Adipocyte (in vitro differentiated cells): ENCODE results near the gene COQ10A.

ENCODE experiments used
- DNase-seq: peaks from one replicate; pipeline ENCODE4 v3.0.0-alpha.2; 2015; ENCODE audit warnings: low read depth
- H3K27me3 ChIP-seq: replicated peaks from 2 replicates; pipeline ENCODE4 v1.7.0; 2013; ENCODE audit warnings: mild to moderate bottlenecking, low read length, moderate library complexity; ENCODE audit not compliant: control insufficient read depth, insufficient read depth
- H3K36me3 ChIP-seq: 2 replicates; pipeline ENCODE4 v1.7.0; 2013; ENCODE audit warnings: low read length, mild to moderate bottlenecking, moderate library complexity; ENCODE audit not compliant: control insufficient read depth, insufficient read depth, severe bottlenecking
- H3K4me1 ChIP-seq: 2 replicates; pipeline ENCODE4 v1.7.0; 2013; ENCODE audit warnings: mild to moderate bottlenecking, low read length, moderate library complexity; ENCODE audit not compliant: control insufficient read depth, insufficient read depth
- H3K4me3 ChIP-seq: 2 replicates; pipeline ENCODE4 v1.7.0; 2013; ENCODE audit warnings: mild to moderate bottlenecking, low read length, moderate library complexity
- H3K9ac ChIP-seq: 2 replicates; pipeline ENCODE4 v1.7.0; 2013; ENCODE audit warnings: mild to moderate bottlenecking, low read length, moderate library complexity
- H3K9me3 ChIP-seq: 2 replicates; pipeline ENCODE4 v1.7.0; 2013; ENCODE audit warnings: mild to moderate bottlenecking, low read length, moderate library complexity; ENCODE audit not compliant: control insufficient read depth

Gene COQ10A

DNA sequence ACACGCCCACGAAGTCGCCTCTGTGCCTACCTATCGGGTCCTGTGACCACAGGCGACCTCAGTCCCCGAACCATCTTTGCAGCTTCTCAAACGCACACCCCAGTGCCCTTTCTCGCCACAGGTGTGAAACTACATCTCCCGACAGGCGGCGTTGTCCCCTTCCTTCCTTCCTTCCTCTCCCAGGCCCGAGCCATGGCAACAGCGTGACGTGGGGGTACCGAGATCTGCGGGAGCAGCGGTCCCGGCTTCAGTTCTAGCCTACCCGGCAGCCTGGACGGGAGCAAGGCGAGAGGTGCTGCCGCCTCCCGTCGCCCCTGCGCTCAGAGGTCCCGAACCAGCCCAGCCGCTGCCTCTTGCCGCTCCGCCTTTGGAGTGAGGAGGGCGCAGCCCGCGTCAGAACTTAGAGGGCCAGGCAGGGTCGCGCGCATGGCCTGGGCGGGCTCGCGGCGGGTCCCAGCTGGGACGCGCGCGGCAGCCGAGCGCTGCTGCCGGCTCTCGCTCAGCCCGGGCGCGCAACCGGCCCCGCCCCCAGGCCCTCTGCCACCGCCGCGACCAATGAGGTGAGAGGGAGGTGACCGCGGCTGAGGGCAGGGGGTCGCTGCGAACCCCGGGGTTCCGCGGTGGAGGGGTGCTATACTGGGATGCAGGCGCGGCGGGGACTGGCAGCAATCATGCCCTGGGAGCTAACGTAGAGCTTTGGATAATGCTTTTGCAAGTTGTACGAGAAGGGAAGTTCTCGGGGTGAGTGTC, at the start of gene COQ10A:
TSS of gene COQ10A (plus strand) at position 250 of the 750 bp plus-strand sequence. CDS start at position 427, 177 bp downstream.
- peaks cover 21% of the 10 kb centered on the region for H3K4me1 ChIP-seq
- H3K9ac ChIP-seq: peak within 1 kb of the TSS; percentile 92
- peak within 1 kb of the TSS; percentile 90 for H3K4me3 ChIP-seq
- no peaks in the 10 kb centered on the region for H3K27me3 ChIP-seq
- no peaks in the 10 kb centered on the region for H3K9me3 ChIP-seq
- peaks cover 25% of the 10 kb centered on the region for H3K36me3 ChIP-seq
- peak; percentile 96 for DNase-seq

DNA sequence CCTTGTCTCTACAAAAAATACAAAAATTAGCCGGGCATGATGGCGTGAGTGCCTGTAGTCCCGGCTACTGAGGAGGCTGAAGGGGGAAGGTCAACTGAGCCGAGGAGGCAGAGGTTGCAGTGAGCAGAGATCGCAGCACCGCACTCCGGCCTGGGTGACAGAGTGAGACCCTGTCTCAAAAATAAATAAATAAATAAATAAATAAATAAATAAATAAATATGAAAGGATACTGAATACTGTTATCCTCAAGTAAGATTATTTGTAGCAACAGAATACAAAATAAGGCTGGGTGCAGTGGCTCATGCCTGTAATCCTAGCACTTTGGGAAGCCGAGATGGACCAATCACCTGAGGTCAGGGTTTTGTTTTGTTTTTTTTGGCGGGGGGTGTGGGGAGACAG, 46.9 kb upstream of the COQ10A start:
- H3K27me3 ChIP-seq: no peaks in the 10 kb centered on the region
- peaks cover 14% of the 10 kb centered on the region for H3K36me3 ChIP-seq
- H3K9me3 ChIP-seq: no peaks in the 10 kb centered on the region
- H3K4me1 ChIP-seq: peaks cover 28% of the 10 kb centered on the region
- H3K4me3 ChIP-seq: peak overlapping the region; percentile 95
- H3K9ac ChIP-seq: peak overlapping the region; percentile 98
- no peak for DNase-seq

- DNase-seq: peak; percentile 79
- Histone ChIP-seq H3K9me3 (no peaks in the 10 kb centered on the region), H3K4me1 (peaks cover 24% of the 10 kb centered on the region), H3K36me3 (peaks cover 9% of the 10 kb centered on the region), H3K27me3 (no peaks in the 10 kb centered on the region), H3K9ac (peak overlapping the region; percentile 98), H3K4me3 (peak overlapping the region; percentile 95)
Observed at GRCh38 chr12:56220611-56221231, 46.0 kb upstream of the COQ10A start.

GRCh38 chr12:56221232-56221756, 45.4 kb upstream of the COQ10A start:
- peak; percentile 94 for DNase-seq
- peak overlapping the region; percentile 98 for H3K9ac ChIP-seq
- no peaks in the 10 kb centered on the region for H3K9me3 ChIP-seq
- peaks cover 24% of the 10 kb centered on the region for H3K4me1 ChIP-seq
- H3K27me3 ChIP-seq: no peaks in the 10 kb centered on the region
- peaks cover 4% of the 10 kb centered on the region for H3K36me3 ChIP-seq
- H3K4me3 ChIP-seq: peak overlapping the region; percentile 95

DNA sequence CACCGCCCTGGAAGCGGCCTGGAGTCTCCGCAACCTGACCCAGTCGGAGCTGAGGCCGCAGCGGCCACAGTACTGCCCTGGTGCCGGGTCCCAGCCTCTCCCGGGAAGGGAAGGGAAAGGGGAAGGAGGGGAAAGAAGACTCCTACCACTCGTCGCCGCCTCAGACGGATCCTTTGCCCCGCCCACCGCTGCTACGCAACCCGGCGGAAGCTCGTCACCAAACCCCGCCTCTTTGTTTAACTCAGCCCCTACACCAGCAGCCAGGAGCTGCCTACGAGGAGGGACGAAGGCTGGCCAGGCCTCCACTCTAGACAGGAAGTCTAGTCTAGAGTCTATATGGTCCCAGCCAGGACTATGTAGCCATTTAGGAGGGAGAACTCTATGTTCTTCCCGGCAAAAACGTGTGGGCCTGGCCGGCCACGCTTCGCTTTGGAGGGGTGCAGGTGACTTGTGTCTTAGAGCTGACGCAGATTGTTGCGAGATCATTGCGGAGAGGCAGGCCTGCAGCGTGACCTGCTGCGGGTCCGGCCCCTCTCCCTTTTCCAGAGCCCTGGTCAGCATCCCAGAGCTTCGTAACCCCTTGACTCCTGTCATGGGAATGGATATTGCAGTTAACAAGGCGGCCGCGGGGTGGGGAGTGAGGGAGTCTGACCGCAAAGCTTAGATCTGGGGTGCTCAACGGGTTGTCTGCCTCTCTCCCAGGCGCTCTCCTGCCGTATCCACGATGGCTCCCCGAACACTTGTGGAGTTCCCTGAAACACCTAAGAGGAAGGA, 44.8 kb upstream of the COQ10A start, which contains the start of gene RNF41:
TSS of gene RNF41 (minus strand) at position 166 of the 774 bp plus-strand sequence. CDS start 7,875 bp downstream, outside the sequence.
- Histone ChIP-seq H3K4me1 (peaks cover 24% of the 10 kb centered on the region), H3K36me3 (no peaks in the 10 kb centered on the region), H3K27me3 (no peaks in the 10 kb centered on the region), H3K9ac (peak within 1 kb of the TSS; percentile 98), H3K4me3 (peak within 1 kb of the TSS; percentile 95), H3K9me3 (no peaks in the 10 kb centered on the region)
- DNase-seq: peak; percentile 99

DNA sequence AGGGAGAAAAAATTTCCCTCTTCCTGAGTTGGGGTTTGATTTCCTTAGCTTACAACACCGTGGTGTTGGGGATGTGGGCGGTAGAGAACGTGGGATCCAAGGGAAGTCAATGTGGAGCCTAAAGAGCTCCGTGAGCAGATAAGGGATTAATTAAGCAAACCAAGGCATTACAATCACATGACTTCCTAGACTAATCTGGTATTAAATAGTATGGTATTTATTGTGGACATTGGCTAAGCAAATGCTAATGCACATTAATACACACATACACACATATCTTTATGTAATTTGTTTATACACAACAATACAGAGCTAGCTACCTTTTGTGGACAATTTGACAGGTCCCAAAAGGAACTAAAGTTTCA, 44.2 kb upstream of the COQ10A start:
- peaks cover 24% of the 10 kb centered on the region for H3K4me1 ChIP-seq
- no peaks in the 10 kb centered on the region for H3K27me3 ChIP-seq
- H3K4me3 ChIP-seq: peak overlapping the region; percentile 95
- H3K9me3 ChIP-seq: no peaks in the 10 kb centered on the region
- H3K36me3 ChIP-seq: no peaks in the 10 kb centered on the region
- peak overlapping the region; percentile 98 for H3K9ac ChIP-seq
- DNase-seq: no peak

DNA sequence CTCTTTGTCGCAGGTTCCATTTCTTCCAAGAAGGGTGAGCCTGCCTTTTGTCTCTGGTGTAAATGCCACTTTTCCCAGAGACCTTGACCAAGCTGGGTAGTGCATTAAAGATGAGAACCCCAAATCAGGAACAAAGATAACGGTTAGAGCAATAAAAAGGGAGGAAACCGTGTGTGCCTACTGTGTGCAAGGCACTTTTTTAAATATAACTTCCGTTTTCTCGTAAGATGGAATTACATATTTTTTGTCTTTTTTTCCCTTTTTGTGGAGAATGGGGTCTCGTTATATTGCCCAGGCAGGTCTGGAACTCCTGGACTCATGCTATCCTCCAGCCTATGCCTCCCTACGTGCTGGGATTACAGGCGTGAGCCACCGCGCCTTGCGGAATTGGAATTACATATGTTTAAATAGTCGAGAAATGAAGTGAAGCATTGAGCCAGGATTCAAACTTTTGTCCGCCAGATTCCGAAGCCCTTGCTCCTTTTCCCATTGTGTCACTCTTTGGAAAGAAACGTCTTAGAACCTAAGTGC, 43.1 kb upstream of the COQ10A start:
- no peaks in the 10 kb centered on the region for H3K36me3 ChIP-seq
- no peaks in the 10 kb centered on the region for H3K9me3 ChIP-seq
- H3K4me1 ChIP-seq: peaks cover 24% of the 10 kb centered on the region
- peak overlapping the region; percentile 86 for H3K9ac ChIP-seq
- H3K4me3 ChIP-seq: peak overlapping the region; percentile 85
- DNase-seq: no peak
- no peaks in the 10 kb centered on the region for H3K27me3 ChIP-seq

- no peaks in the 10 kb centered on the region for H3K9me3 ChIP-seq
- peak within 1 kb of the TSS; percentile 85 for H3K4me3 ChIP-seq
- H3K27me3 ChIP-seq: no peaks in the 10 kb centered on the region
- H3K9ac ChIP-seq: peak within 1 kb of the TSS; percentile 86
- DNase-seq: peak; percentile 100
- H3K36me3 ChIP-seq: no peaks in the 10 kb centered on the region
- H3K4me1 ChIP-seq: peaks cover 24% of the 10 kb centered on the region
Observed at GRCh38 chr12:56224102-56224701, 42.5 kb upstream of the COQ10A start, which contains the start of gene NABP2. Gene NABP2 (plus strand): TSS chr12:56224342. CDS start chr12:56224857, 515 bp downstream.

DNA sequence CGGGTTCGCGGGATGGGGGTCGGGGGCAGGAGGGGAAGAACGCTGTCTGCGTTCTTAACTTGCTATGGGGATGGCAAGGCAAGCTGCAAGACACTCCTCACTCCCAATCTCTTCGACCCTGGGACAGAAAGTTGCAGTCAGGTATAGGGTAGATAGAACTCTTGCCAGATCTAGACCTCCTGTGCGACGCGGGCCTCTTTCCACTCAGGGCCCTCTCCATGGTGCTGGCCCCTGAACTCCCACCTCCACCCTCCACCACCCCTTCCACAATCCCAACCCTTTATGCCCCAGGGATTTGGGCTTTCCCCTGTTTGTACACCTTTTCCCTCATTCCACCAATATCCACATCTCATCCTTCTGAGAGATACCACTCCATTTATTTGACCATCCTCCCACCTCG, 41.8 kb upstream of the COQ10A start:
- DNase-seq: no peak
- Histone ChIP-seq H3K9me3 (no peaks in the 10 kb centered on the region), H3K4me3 (peak overlapping the region; percentile 85), H3K4me1 (peaks cover 23% of the 10 kb centered on the region), H3K36me3 (no peaks in the 10 kb centered on the region), H3K27me3 (no peaks in the 10 kb centered on the region), H3K9ac (peak overlapping the region; percentile 86)

DNA sequence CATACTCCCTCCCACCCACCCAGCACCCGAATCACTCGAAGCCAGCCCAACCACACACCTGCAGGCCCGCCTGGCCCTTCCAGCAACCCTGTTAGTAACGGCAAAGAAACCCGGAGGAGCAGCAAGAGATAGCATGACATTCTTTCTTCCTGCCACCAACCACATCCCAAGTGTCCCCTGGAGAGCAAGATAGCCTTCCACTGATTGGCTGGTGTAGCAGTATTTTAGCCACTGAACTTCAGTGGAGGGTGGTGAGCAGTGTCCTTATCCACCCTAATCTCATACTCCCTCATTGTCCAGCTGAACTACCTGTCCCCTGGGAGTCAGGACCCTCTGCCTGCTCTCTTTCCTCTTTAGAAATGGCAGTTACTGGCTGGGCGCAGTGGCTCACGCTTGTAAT, 37.7 kb upstream of the COQ10A start:
- Histone ChIP-seq H3K9ac (no peak overlapping the region), H3K9me3 (no peaks in the 10 kb centered on the region), H3K4me1 (no peaks in the 10 kb centered on the region), H3K27me3 (no peaks in the 10 kb centered on the region), H3K4me3 (no peak overlapping the region), H3K36me3 (no peaks in the 10 kb centered on the region)
- DNase-seq: no peak
